Esophagus muscularis mucosa (tissue), 4 donors: ENCODE measurements around the gene TSFM. TPM values are rescaled to one million over a fixed set of nuclear protein-coding genes. Genes with fewer than 3 reads are reported as not detected.

Experiments
- DNase-seq: peaks from one replicate; pipeline ENCODE4 v3.0.0-alpha.2; 2017; ENCODE audit errors: extremely low spot score
- H3K27ac ChIP-seq, 4 donors: fragments of 200-600 bp; sonication (generic); replicated peaks in 1 of 4; 1 replicate in 3 of 4; 2 replicates in 1 of 4; pipeline ENCODE4 v1.5.1; 2016 to 2019; ENCODE audit warnings: mild to moderate bottlenecking in 1 of 4
- H3K27me3 ChIP-seq, 4 donors: fragments of 200-600 bp; sonication (generic); one replicate each; pipeline versions ENCODE4 v1.5.1 to v1.6.0; 2016 to 2019
- H3K36me3 ChIP-seq, 4 donors: fragments of 200-600 bp; sonication (generic); one replicate each; pipeline ENCODE4 v1.5.1; 2016 to 2019
- H3K4me1 ChIP-seq, 4 donors: fragments of 200-600 bp; sonication (generic); one replicate each; pipeline ENCODE4 v1.5.1; 2016 to 2019
- H3K4me3 ChIP-seq, 4 donors: fragments of 200-600 bp; sonication (generic); 1 replicate in 2 of 4; 2 replicates in 2 of 4; pipeline ENCODE4 v1.5.1; 2016 to 2019; ENCODE audit warnings: mild to moderate bottlenecking in 4 of 4, moderate library complexity in 1 of 4
- H3K9me3 ChIP-seq, 4 donors: fragments of 200-600 bp; sonication (generic); 1 replicate in 3 of 4; 2 replicates in 1 of 4; pipeline ENCODE4 v1.5.1; 2016 to 2019
- EP300 ChIP-seq: sonication (generic); formaldehyde crosslinking; IDR thresholded peaks from one replicate; pipeline ENCODE4 v1.6.1; 2017; ENCODE audit warnings: antibody characterized with exemption
- POLR2A ChIP-seq: fragments of 450-650 bp; IDR thresholded peaks from one replicate; pipeline ENCODE4 v1.6.1; 2017; ENCODE audit warnings: antibody characterized with exemption, moderate library complexity, mild to moderate bottlenecking, low read depth
- POLR2AphosphoS5 ChIP-seq, 2 donors: sonication (generic); formaldehyde crosslinking; IDR thresholded peaks; one replicate each; pipeline ENCODE4 v1.6.1; 2017; ENCODE audit warnings: antibody characterized with exemption in 2 of 2
- WGBS: methylation state at CpG from one replicate; pipeline ENCODE4 v1.1.5; 2018; 5-methylcytosine and 5-hydroxymethylcytosine counted together
- intact Hi-C: fragments of 100-400 bp; cut with DNase I; formaldehyde crosslinking; loops from one replicate; pipeline ENCODE4 v1.15.1; 2023
- total RNA-seq, 4 donors: library from RNA; depleted of rRNA; stranded (reverse); fragments of >200 nt; gene quantifications; one replicate each; pipeline versions ENCODE4 v1.1.0 to v1.2.1, GENCODE V29; 2016
- TF ChIP-seq, protein P1 (sequence below), 3 experiments: fragments of 200-600 bp in 2 of 3; fragments of 450-650 bp in 1 of 3; sonication (generic) in 2 of 3; IDR thresholded peaks; one replicate each; pipeline ENCODE4 v1.5.1; 2017 to 2019; ENCODE audit warnings: antibody characterized with exemption in 3 of 3, mild to moderate bottlenecking in 2 of 3, moderate library complexity in 1 of 3

TSFM gene
- total RNA-seq, 4 donors from 2014 or later, result 17.6 to 38.4 (median 29.2) TPM

DNA sequence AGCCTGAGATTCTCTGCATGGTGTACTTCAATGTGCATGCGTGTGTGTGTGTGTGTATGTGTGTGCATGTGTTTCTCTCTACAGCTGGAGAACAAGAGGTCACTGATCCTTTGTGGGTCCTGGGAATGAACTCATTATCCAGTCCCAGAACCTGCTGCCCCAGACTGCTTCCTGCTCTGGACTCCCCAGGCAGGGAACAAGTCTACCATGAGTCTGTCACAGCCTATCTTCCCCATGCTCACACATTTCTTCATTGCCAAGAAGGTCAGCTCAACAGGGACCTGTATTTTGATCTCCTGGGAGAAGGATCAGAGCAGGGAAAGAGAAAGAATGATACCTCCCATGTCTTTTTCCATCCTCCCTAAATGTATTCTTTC is 41.2 kb upstream of the TSFM start:
- Histone ChIP-seq H3K9me3 (no peaks in the 10 kb centered on the region), H3K27me3 (peaks cover 11 to 61% (median 34%) of the 10 kb centered on the region in 4 donors), H3K36me3 (peaks cover 0 to 2% (median 2%) of the 10 kb centered on the region in 4 donors), H3K4me3 (peak overlapping the region; percentile 15 to 38 (median 29)), H3K4me1 (peaks cover 31 to 52% (median 45%) of the 10 kb centered on the region in 4 donors), H3K27ac (no peak overlapping the region)
- WGBS, result 86% methylated on average over 1 of the region's 1 CpG
- intact Hi-C loops, result no loop called here
- DNase-seq, result no peak
- no peak for TF ChIP-seq POLR2A
- TF ChIP-seq, protein P1, sequence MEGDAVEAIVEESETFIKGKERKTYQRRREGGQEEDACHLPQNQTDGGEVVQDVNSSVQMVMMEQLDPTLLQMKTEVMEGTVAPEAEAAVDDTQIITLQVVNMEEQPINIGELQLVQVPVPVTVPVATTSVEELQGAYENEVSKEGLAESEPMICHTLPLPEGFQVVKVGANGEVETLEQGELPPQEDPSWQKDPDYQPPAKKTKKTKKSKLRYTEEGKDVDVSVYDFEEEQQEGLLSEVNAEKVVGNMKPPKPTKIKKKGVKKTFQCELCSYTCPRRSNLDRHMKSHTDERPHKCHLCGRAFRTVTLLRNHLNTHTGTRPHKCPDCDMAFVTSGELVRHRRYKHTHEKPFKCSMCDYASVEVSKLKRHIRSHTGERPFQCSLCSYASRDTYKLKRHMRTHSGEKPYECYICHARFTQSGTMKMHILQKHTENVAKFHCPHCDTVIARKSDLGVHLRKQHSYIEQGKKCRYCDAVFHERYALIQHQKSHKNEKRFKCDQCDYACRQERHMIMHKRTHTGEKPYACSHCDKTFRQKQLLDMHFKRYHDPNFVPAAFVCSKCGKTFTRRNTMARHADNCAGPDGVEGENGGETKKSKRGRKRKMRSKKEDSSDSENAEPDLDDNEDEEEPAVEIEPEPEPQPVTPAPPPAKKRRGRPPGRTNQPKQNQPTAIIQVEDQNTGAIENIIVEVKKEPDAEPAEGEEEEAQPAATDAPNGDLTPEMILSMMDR (IDR thresholded peaks at IDR 0.05), result no peak
- no peak for TF ChIP-seq POLR2AphosphoS5 (IDR thresholded peaks at IDR 0.05)
- TF ChIP-seq EP300, result no peak

DNA sequence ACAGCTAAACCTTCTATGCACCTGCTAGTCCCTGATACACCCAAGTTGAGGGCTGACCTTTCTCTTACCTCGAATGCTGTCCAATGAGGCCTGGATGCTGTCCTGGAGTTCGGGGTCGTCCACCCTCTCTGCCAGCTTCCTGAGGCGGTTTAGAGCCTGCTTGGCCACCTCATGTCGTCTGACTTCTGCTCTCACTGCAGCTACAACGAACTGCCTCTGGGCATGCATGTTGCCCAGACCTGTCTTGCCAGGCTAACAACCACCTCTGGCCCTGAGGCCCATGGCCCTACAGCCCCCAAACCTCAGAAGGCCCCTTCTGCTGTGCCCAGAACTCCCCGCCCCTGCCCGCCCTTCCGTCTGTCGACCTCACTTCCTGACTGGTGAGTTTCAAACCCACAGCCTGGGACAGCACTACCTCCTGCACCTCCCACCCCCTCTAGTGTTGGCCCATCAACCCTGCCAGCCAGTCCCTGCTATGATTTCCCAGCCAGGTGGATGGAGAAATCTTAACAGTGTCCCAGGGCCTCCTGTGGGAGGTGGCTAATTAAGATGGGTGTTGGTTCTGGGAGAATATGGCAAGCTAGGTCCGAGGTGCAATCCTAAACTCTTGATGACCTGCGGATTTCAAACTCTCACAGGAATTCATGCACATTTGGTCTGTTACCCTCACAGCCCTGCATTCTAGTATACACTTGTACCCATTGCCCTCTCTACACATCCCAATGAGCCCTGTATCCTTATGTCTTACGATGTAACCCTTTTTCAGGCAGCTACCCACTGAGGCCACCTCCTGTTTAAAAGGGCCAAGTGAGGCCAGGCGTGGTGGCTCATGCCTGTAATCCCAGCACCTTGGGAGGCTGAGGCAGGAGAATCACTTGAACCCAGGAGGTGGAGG is 40.5 kb upstream of the TSFM start:
- Histone ChIP-seq H3K9me3 (no peaks in the 10 kb centered on the region), H3K4me3 (peak overlapping the region; percentile 15 to 38 (median 29)), H3K4me1 (peaks cover 25 to 47% (median 38%) of the 10 kb centered on the region in 4 donors), H3K36me3 (peaks cover 6 to 9% (median 9%) of the 10 kb centered on the region in 4 donors), H3K27me3 (peaks cover 7 to 54% (median 27%) of the 10 kb centered on the region in 4 donors), H3K27ac (peak overlapping the region in 1 of 4 donors; percentile 9)
- intact Hi-C loops, result no loop called here
- TF ChIP-seq POLR2AphosphoS5 (IDR thresholded peaks at IDR 0.05), result no peak
- TF ChIP-seq POLR2A, result no peak
- WGBS, result 74% methylated on average over 5 of the region's 14 CpGs
- DNase-seq, result no peak

DNA sequence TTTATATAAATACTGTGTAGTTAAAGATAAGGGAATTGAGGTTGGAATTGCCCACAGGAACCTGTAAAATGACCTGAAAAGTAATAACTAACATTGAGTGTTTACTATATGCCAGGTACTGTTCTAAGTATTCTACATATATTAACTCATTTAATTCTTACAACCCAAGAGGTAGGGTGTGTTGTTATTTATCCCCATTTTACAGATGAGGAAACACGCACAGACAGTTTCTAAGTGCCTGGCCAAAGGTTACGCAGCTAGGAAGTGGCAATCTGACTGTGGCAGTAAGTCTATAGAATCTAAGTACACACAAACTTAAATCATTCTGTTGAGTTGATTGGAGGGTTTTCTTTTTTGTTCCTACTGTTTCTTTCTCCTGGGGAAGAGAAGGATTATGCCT is 38.8 kb upstream of the TSFM start:
- Histone ChIP-seq H3K36me3 (peaks cover 20 to 26% (median 26%) of the 10 kb centered on the region in 4 donors), H3K9me3 (no peaks in the 10 kb centered on the region), H3K4me1 (peaks cover 8 to 30% (median 21%) of the 10 kb centered on the region in 4 donors), H3K27ac (peak overlapping the region in 3 of 4 donors; percentile 91 to 99 (median 98)), H3K27me3 (peaks cover 0 to 37% (median 11%) of the 10 kb centered on the region in 4 donors), H3K4me3 (no peak overlapping the region)
- WGBS, result 82% methylated on average over 2 of the region's 2 CpGs
- DNase-seq, result no peak
- TF ChIP-seq POLR2A, result no peak
- TF ChIP-seq EP300, result no peak
- TF ChIP-seq POLR2AphosphoS5 (IDR thresholded peaks at IDR 0.05), result no peak
- TF ChIP-seq, protein P1 (IDR thresholded peaks at IDR 0.05), result no peak
- intact Hi-C loops, result no loop called here

DNA sequence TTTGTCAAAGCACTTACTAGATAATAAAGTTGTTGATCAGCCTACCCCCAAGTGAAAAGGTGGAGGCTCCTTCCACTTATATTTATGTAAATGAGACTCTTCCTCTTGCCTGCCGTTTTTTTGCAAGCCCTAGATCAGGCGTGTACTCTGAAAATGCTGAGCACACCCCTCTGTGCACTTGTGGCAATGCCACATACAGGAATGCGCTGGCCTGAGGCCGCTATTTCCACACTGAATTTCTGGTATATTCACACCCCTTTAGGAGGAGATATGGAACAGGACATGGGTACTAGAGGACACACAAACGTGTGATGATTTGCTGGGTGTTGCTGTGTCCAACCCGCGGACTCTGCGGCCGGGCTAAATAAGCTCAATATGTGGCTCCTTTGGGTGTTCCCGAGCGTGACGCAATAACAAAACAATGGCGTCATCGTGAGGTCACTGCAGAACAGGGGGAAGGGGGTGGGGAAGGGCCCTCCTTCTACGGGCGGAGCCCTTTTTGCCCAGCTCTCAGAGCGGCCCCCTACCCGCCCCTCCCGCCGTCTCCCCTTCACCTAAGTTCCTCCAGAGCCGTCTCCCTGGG is 38.3 kb upstream of the TSFM start:
- intact Hi-C loops, result no loop called here
- WGBS, result 7% methylated on average over 20 of the region's 21 CpGs
- H3K9me3 ChIP-seq, result no peaks in the 10 kb centered on the region
- H3K4me3 ChIP-seq, result peak overlapping the region; percentile 73 to 96 (median 86)
- TF ChIP-seq, protein P1 (IDR thresholded peaks at IDR 0.05), result no peak
- TF ChIP-seq EP300, result peak; percentile 6
- H3K27me3 ChIP-seq, result peaks cover 0 to 32% (median 6%) of the 10 kb centered on the region in 4 donors
- H3K36me3 ChIP-seq, result peaks cover 24 to 31% (median 31%) of the 10 kb centered on the region in 4 donors
- DNase-seq, result peak; percentile 95
- H3K27ac ChIP-seq, result peak overlapping the region; percentile 91 to 99 (median 96)
- H3K4me1 ChIP-seq, result peaks cover 5 to 25% (median 17%) of the 10 kb centered on the region in 4 donors
